ENCODE measurements around the gene IFIT1. TPM values are rescaled to one million over a fixed set of nuclear protein-coding genes. Genes with fewer than 3 reads are reported as not detected.
A peak's percentile ranks its signal among the peaks of the same experiment; 100 is the strongest.

The IFIT1 gene
- total and polyA plus RNA-seq, 2 donors (not counting 1 experiment from before 2014, with no cell fraction given): 0.63 to 1.2 TPM

DNA sequence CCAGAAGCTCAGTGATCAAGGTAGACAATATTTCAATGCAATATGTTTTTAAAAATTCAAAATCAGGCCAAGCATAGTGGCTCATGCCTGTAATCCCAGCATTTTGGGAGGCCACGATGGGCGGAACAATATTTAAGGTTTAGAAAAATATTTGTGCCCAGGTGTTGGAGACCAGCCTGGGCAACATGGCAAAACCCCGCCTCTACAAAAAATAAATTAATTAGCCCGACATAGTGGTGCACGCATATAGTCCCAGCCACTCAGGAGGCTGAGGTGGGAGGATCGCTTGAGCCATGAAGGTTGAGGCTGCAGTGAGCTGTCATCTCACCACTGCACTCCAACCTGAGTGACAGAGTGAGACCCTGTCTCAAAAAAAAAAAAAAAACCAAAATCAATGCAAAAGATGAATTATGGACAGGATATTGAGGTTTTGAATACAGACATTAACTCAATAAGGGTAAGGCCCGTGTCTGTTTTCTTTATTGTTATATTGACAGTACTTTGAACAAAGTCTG is 21.0 kb downstream of the IFIT1 start:
- H3K9me3 ChIP-seq (ENCODE audit: control extremely low read depth in 1 of 3, control insufficient read depth in 2 of 3, insufficient read depth in 1 of 3, low read length in 2 of 3): peaks cover 0 to 9% (median 0%) of the 10 kb centered on the region in 3 donors
- DNase-seq (no peak), ATAC-seq (ENCODE audit: low read depth) (no peak)
- peaks cover 28 to 32% of the 10 kb centered on the region in 2 donors for H3K4me1 ChIP-seq (ENCODE audit: control insufficient read depth in 2 of 2, insufficient read depth in 2 of 2, low read length in 2 of 2)
- Mint-ChIP-seq H3K9me3 (ENCODE audit: insufficient read depth) (no peaks in the 10 kb centered on the region), H3K27ac (peak overlapping the region; percentile 95), H3K4me3 (peak overlapping the region; percentile 92), H3K27me3 (no peaks in the 10 kb centered on the region), H3K4me1 (peaks cover 43% of the 10 kb centered on the region)
- ChIA-PET CTCF (interaction anchor here (0.6 to 2.2 kb wide), 8 partner anchors 19 to 154 kb away, joined by 3 to 10 read pairs (median 4); partner anchors contain the start of gene IFIT1), POLR2A (interaction anchor here (0.9 to 2.0 kb wide), 6 partner anchors 15 to 162 kb away, joined by 3 to 11 read pairs (median 4); partner anchors contain the start of genes IFIT2 and LIPA)
- TF ChIP-seq EZH2 (IDR thresholded peaks at IDR 0.05; ENCODE audit: borderline replicate concordance, insufficient read depth, low read depth, low read length, poor library complexity, severe bottlenecking): no peak
- H3K36me3 ChIP-seq (replicated peaks in 1 of 2; ENCODE audit: control extremely low read depth in 1 of 2, control insufficient read depth in 1 of 2, extremely low read depth in 1 of 2, insufficient read depth in 2 of 2, low read length in 1 of 2): peaks cover 0 to 17% of the 10 kb centered on the region in 2 experiments
- peak overlapping the region; percentile 92 for H2AFZ ChIP-seq (ENCODE audit: insufficient read depth, low read depth, low read length, poor library complexity, severe bottlenecking)
- H3K4me2 ChIP-seq (replicated peaks; ENCODE audit: low read depth, low read length, poor library complexity, severe bottlenecking): peak overlapping the region; percentile 78
- intact Hi-C loops (cut with micrococcal nuclease): loop anchor here (5.0 to 10.0 kb wide), 3 partner anchors 329 to 2001 kb away; partner anchors contain the start of genes ATAD1 and HECTD2
- peak overlapping the region; percentile 91 for H3K9ac ChIP-seq (ENCODE audit: low read length)
- no peaks in the 10 kb centered on the region for H3K27me3 ChIP-seq (replicated peaks in 1 of 4; ENCODE audit: control extremely low read depth in 1 of 4, control insufficient read depth in 3 of 4, insufficient read depth in 4 of 4, low read length in 3 of 4)
- peaks cover 23% of the 10 kb centered on the region for H4K20me1 ChIP-seq (ENCODE audit: control insufficient read depth, insufficient read depth, low read length, poor library complexity, severe bottlenecking)
- H3K4me3 ChIP-seq (ENCODE audit: control extremely low read depth in 1 of 5, extremely low read depth in 1 of 5, insufficient read depth in 1 of 5, low read depth in 2 of 5, low read length in 4 of 5): peak overlapping the region in 2 of 5 experiments; percentile 60 to 98
- H3K79me2 ChIP-seq (ENCODE audit: control insufficient read depth, insufficient read depth, low read length): peaks cover 55% of the 10 kb centered on the region
- no CpG with 5 or more reads among the region's 7 CpGs for WGBS (ENCODE audit: insufficient coverage)
- peak overlapping the region; percentile 91 to 93 for H3K27ac ChIP-seq (ENCODE audit: low read length in 2 of 2)

- H2AFZ ChIP-seq (ENCODE audit: insufficient read depth, low read depth, low read length, poor library complexity, severe bottlenecking): peak within 1 kb of the TSS; percentile 92
- Mint-ChIP-seq H3K27me3 (no peaks in the 10 kb centered on the region), H3K4me1 (peaks cover 44% of the 10 kb centered on the region), H3K4me3 (peak within 1 kb of the TSS; percentile 92), H3K27ac (peak within 1 kb of the TSS; percentile 95), H3K9me3 (ENCODE audit: insufficient read depth) (no peaks in the 10 kb centered on the region)
- peak within 1 kb of the TSS; percentile 91 for H3K9ac ChIP-seq (ENCODE audit: low read length)
- ChIA-PET CTCF (interaction anchor here (0.6 to 2.2 kb wide), 6 partner anchors 18 to 146 kb away, joined by 3 to 10 read pairs (median 6); partner anchors contain the start of genes IFIT1 and IFIT2), POLR2A (interaction anchor here (0.9 to 2.0 kb wide), 6 partner anchors 16 to 163 kb away, joined by 3 to 11 read pairs (median 4); partner anchors contain the start of genes IFIT2 and LIPA)
- H3K36me3 ChIP-seq (replicated peaks in 1 of 2; ENCODE audit: control extremely low read depth in 1 of 2, control insufficient read depth in 1 of 2, extremely low read depth in 1 of 2, insufficient read depth in 2 of 2, low read length in 1 of 2): peaks cover 0 to 18% of the 10 kb centered on the region in 2 experiments
- intact Hi-C loops (cut with micrococcal nuclease): loop anchor here (1.0 to 10.0 kb wide), 9 partner anchors 22 to 2000 kb away; partner anchors contain the start of genes ATAD1, HECTD2, IFIT1 and LIPA
- H3K27ac ChIP-seq (ENCODE audit: low read length in 2 of 2): peak within 1 kb of the TSS; percentile 91 to 93
- WGBS (ENCODE audit: insufficient coverage): under 1% methylated on average over 48 of the region's 48 CpGs
- H3K4me2 ChIP-seq (replicated peaks; ENCODE audit: low read depth, low read length, poor library complexity, severe bottlenecking): peak within 1 kb of the TSS; percentile 78
- no peak for TF ChIP-seq EZH2 (IDR thresholded peaks at IDR 0.05; ENCODE audit: borderline replicate concordance, insufficient read depth, low read depth, low read length, poor library complexity, severe bottlenecking)
- TF ChIP-seq, protein P1, sequence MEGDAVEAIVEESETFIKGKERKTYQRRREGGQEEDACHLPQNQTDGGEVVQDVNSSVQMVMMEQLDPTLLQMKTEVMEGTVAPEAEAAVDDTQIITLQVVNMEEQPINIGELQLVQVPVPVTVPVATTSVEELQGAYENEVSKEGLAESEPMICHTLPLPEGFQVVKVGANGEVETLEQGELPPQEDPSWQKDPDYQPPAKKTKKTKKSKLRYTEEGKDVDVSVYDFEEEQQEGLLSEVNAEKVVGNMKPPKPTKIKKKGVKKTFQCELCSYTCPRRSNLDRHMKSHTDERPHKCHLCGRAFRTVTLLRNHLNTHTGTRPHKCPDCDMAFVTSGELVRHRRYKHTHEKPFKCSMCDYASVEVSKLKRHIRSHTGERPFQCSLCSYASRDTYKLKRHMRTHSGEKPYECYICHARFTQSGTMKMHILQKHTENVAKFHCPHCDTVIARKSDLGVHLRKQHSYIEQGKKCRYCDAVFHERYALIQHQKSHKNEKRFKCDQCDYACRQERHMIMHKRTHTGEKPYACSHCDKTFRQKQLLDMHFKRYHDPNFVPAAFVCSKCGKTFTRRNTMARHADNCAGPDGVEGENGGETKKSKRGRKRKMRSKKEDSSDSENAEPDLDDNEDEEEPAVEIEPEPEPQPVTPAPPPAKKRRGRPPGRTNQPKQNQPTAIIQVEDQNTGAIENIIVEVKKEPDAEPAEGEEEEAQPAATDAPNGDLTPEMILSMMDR (IDR thresholded peaks at IDR 0.05): no peak
- DNase-seq (peak; percentile 88), ATAC-seq (ENCODE audit: low read depth) (peak; percentile 71)
- peaks cover 62% of the 10 kb centered on the region for H3K79me2 ChIP-seq (ENCODE audit: control insufficient read depth, insufficient read depth, low read length)
- peak within 1 kb of the TSS; percentile 71 to 98 (median 90) for H3K4me3 ChIP-seq (ENCODE audit: control extremely low read depth in 1 of 5, extremely low read depth in 1 of 5, insufficient read depth in 1 of 5, low read depth in 2 of 5, low read length in 4 of 5)
- H4K20me1 ChIP-seq (ENCODE audit: control insufficient read depth, insufficient read depth, low read length, poor library complexity, severe bottlenecking): peaks cover 24% of the 10 kb centered on the region
- H3K27me3 ChIP-seq (replicated peaks in 1 of 4; ENCODE audit: control extremely low read depth in 1 of 4, control insufficient read depth in 3 of 4, insufficient read depth in 4 of 4, low read length in 3 of 4): no peaks in the 10 kb centered on the region
- peaks cover 29 to 38% of the 10 kb centered on the region in 2 donors for H3K4me1 ChIP-seq (ENCODE audit: control insufficient read depth in 2 of 2, insufficient read depth in 2 of 2, low read length in 2 of 2)
- H3K9me3 ChIP-seq (ENCODE audit: control extremely low read depth in 1 of 3, control insufficient read depth in 2 of 3, insufficient read depth in 1 of 3, low read length in 2 of 3): peaks cover 0 to 9% (median 0%) of the 10 kb centered on the region in 3 donors
Observed at GRCh38 chr10:89414146-89414878, 21.9 kb downstream of the IFIT1 start, which contains the start of gene IFIT5. IFIT5 (plus strand) TSS chr10:89414568; CDS start chr10:89414799, 231 bp downstream.

Measured in B cell (primary cell).